Peyer's patch (tissue), 4 donors: ENCODE results near the gene SREBF2.

ENCODE experiments used
- POLR2A ChIP-seq, 2 donors: fragments of 450-650 bp; IDR thresholded peaks; one replicate each; pipeline ENCODE4 v1.5.1; 2017; ENCODE audit warnings: antibody characterized with exemption in 2 of 2, mild to moderate bottlenecking in 2 of 2, moderate library complexity in 2 of 2
- TF ChIP-seq, protein P1 (sequence below), 6 experiments: fragments of 450-650 bp in 4 of 6; fragments of 200-600 bp in 2 of 6; sonication (generic) in 1 of 6; IDR thresholded peaks; one replicate each; pipeline ENCODE4 v1.5.1; 2017 to 2019; ENCODE audit warnings: antibody characterized with exemption in 6 of 6, mild to moderate bottlenecking in 3 of 6, moderate library complexity in 1 of 6

DNA sequence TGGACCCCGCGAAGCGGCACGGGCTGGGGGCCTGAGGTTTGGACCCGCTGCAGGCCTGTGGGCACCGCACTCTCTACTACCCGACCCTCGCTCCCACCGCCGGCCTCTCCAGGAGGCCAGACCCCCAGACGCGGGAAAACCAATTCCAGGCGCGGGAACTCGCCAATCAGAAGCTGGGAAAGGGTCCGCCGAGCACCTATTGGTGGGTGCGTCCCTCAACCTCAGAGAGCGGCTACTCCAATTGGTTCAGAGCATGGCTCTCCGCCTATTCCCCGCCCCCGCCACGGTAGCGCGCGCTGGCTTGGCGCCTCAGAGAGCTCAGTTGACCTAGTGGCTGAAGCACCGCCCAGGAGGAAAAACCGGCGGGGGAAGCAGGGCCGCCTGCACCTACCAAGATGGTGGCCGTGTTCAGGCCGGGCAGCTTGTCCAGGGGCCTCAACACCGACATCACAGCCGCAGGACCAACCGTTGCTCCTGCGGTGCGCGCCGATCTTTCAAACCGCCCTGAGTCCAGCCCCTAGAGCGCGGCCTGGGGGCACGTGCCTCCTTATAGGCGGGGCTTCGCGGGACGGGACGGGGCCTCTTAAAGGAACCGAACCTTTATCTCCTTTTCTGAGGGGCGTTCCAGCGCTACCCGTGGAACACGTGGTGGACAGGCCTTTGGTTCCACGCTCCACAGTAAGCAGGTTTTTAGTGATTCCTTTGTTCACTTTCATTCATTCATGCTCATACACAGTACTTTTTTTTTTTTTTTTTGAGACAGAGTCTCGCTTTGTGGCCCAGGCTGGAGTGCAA is 113.9 kb downstream of the SREBF2 start, which contains the start of gene CENPM:
- TF ChIP-seq POLR2A (IDR thresholded peaks at IDR 0.05): no peak
- TF ChIP-seq, protein P1, sequence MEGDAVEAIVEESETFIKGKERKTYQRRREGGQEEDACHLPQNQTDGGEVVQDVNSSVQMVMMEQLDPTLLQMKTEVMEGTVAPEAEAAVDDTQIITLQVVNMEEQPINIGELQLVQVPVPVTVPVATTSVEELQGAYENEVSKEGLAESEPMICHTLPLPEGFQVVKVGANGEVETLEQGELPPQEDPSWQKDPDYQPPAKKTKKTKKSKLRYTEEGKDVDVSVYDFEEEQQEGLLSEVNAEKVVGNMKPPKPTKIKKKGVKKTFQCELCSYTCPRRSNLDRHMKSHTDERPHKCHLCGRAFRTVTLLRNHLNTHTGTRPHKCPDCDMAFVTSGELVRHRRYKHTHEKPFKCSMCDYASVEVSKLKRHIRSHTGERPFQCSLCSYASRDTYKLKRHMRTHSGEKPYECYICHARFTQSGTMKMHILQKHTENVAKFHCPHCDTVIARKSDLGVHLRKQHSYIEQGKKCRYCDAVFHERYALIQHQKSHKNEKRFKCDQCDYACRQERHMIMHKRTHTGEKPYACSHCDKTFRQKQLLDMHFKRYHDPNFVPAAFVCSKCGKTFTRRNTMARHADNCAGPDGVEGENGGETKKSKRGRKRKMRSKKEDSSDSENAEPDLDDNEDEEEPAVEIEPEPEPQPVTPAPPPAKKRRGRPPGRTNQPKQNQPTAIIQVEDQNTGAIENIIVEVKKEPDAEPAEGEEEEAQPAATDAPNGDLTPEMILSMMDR (IDR thresholded peaks at IDR 0.05): peak in 1 of 6 experiments; percentile 22
